DMS153 treated with DMSO at 0.1 percent for 48 hours (cell line): ENCODE measurements around the gene SLC25A21.
A peak's percentile ranks its signal among the peaks of the same experiment; 100 is the strongest.
"Not testable (repeated sequence)": the region's sequence is repeated elsewhere in the genome, so short reads cannot be mapped to it uniquely, and the experiment has no call there.

Source experiments
- DNase-seq: peaks from one replicate; lab custom pipeline; 2025; ENCODE audit not compliant: unreplicated experiment; lab: John Stamatoyannopoulos, UW

SLC25A21 gene

DNA sequence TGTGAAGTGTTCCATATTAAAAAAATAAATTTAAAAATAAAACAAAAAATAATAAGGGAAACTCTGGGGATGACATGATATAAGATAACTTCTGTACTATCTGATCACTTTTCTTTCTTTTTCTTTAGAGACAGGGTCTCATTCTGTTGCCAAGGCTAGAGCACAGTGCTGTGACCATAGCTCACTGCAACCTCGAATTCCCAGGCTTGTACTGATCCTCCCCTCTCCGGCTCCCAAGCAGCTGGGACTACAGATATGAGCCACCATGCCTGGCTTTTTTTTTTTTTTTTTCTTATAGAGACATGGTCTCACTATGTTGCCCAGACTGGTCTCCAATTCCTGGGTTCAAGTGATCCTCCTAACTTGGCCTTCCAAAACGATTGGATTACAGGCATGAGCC is 14.9 kb upstream of the SLC25A21 start:
- DNase-seq, result no peak

DNA sequence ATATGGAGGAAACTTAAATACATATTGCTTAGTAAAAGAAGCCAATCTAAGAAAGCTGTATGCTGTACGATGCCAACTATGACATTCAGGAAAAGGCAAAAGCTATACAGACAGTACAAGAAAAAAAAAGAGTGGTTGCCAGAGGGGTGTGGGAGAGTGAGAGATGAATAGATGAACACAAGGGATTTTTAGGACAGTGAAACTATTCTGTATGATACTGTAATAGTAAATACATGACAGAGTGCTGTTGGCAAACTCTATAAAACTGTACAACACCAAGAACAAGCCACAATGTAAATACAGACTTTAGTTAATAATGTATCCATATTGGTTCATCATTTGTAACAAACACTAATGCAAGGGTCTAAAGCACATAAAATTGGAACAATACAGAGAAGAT is 14.5 kb upstream of the SLC25A21 start:
- DNase-seq, result no peak

DNA sequence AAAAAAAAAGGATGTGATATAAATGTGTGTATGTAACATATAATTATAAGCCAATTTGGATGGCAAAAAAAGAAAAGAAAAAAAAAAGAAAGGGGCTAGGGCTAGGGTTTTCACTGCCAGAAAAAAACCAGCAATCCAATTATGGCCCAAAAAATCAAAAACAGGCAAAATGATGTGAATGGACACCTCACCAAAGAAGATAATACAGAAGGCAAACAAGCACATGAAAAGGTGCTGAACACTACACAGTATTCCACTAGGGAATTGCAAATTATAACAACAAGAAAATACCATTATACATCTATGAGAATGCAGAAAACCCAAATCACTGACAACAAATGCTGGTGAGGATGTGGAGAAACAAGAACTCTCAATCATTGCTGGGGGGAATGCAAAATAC is 13.3 kb upstream of the SLC25A21 start:
- DNase-seq, result no peak

DNA sequence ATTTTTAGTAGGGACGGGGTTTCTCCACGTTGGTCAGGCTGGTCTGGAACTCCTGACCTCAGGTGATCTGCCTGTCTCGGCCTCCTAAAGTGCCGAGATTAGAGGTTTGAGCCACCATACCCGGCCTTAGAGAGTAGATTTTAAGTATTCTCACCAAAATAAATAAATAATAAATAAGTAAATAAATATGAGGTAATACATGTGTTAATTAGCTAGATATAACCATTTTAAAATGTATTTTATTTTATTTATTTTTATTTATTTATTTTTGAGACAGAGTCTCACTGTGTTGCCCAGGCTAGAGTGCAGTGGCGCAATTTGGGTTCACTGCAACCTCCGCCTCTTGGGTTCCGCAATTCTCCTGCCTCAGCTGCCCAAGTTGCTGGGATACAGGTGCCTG is 12.1 kb upstream of the SLC25A21 start:
- DNase-seq, result not testable (repeated sequence)

DNA sequence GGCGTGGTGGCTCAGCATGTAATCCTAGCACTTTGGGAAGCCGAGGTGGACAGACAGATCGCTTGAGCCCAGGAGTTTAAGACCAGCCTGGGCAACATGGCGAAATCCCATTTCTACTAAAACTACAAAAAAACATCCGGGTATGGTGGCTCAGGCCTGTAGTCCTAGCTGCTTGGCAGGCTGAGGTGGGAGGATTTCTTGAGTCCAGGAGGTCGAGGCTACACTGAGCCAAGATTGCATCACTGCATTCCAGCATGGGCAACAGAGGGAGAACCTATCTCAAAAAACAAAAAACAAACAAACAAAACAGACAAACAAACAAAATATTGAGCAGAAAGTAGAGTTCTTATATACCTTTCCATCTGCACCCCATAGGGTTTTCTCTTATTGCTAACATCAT is 9.0 kb upstream of the SLC25A21 start:
- DNase-seq, result no peak

DNA sequence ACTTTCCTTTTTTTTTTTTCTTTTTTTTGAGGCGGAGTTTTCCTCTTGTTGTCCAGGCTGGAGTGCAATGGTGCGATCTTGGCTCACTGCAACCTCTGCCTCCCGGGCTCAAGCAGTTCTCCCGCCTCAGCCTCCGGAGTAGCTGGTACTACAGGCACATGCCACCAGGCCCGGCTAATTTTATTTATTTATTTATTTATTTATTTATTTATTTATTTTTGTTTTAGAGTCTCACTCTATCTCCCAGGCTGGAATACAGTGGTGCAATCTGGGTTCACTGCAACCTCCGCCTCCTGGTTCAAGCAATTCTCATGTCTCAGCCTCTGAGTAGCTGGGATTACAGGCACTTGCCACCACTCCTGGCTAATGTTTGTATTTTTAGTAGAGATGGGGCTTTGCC is 8.5 kb upstream of the SLC25A21 start:
- DNase-seq, result not testable (repeated sequence)

DNA sequence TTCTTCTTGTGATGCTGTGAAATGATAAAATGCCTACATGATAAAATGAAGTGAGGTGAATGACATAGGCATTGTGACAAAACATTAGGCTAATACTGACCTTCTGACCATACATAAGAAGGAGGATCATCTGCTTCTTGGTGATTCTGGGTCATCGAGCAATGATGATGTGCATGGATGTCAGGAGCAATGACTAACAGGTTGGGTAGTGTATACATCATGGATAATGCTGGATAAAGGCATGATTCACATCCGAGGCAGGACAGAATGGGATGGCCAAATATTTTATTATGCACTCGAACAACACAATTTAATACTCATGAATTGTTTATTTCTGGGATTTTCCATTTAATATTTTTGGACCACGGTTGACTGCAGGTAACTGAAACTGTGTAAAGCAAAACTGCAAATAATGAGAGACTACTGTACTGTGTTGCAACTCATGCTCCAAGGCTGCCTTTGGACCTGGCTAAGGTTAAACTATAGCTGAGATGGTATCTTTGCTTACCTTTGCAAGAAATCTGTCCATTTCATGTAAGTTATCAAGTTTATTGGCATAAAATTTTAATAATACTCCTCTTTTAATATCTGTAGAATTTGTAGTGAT is 7.6 kb upstream of the SLC25A21 start:
- no peak for DNase-seq

DNA sequence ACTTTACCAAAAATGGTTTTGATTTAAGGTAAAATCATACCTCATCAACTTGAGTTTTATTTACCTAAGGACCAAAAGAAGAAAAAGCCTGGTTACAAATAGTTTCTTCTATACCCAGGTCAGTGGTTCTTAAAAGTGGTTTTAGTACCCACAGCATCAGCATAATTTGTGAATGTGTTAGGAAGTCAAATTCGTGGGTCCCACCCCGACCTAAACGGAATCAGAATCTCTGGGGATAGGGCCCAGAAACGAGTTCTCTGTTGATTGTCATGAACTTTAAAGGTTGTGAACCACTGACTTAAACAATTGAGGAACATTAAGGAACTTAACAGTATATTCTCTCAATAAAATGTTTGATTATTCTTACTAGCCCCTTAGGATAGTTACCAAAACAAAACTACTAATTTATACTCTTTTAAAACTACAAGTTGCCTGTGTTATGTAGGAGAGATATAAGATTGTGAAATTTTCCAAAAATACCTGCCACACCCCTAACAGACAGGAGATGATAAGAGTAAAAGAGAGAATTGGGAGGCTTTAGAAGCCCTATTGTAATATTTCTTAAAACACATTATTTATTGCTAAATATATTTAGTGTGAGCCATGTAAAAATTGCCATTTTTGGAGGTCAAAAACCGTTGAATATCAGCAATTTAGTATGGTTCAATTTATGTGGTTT is 669 bp upstream of the SLC25A21 start:
- no peak for DNase-seq

DNA sequence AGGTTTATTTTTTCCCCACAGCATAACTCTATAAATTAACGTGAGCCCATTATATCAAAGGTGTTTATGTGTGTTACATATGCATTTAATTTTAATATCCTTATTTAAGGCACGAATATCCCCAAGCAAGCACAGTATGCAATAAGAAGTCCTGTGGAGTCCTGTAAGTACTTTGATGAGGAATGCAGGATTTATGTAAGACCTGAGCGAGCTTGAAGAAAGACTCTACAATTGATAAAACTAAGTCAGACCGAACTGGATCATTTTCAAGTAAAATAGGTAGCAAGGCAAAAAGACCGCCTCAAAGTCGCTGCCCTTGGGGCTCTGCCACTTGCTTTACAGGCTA is 755 bp downstream of the SLC25A21 start:
- peak; percentile 76 for DNase-seq

DNA sequence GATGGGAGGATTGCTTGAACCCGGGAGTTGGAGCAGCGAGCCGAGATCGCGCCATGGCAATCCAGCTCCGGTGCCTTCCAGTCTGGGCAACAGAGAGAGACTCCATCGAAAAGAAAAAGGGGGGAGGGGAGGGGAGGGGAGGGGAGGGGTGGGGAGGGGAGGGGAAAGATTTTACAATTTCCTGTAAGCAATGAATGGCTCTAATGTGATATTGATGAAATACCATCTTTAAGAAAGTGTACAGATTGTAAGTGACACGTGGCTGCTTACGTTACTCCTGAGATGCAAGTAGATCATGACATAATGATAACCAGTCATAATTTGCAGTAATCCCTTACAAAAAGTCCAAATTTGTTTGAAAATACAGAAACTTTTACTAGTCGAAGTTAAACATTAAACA is 1.4 kb downstream of the SLC25A21 start:
- DNase-seq, result no peak

DNA sequence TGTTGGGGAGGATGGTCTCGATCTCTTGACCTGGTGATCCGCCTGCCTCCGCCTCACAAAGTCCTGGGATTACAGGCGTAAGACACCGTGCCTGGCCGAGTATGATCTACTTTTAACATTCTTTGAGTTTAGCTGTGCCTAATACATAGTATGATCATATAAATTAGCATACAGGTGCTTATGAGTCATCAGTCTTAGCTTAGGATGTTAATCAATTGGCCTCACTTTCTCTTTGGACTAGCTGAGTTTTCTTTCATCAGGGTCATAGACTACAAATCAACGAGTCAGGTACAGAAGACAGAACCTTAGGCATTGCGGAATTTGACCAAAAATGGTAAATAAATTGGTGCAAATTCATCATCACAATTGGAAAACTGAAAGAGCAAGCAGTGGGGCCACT is 2.2 kb downstream of the SLC25A21 start:
- DNase-seq, result no peak

DNA sequence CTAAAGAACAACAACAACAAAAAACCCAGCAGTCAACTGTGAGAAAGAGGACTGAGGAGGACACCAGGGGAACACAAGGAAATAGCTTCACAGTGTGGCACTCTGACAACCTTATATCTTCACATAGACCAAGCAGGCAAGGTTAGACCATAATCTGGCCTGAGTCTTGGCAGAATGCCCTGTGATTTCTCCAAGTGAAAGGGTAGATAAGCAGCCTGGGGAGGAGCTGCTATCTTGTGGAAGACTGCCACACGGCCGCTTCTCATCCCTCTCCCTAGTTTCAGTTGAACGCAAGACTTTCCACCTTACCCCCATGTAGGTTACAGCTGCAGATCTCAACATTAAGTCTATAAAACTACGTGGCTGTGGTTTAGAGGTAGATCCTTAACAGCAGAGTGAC is 3.7 kb downstream of the SLC25A21 start:
- DNase-seq, result no peak

DNA sequence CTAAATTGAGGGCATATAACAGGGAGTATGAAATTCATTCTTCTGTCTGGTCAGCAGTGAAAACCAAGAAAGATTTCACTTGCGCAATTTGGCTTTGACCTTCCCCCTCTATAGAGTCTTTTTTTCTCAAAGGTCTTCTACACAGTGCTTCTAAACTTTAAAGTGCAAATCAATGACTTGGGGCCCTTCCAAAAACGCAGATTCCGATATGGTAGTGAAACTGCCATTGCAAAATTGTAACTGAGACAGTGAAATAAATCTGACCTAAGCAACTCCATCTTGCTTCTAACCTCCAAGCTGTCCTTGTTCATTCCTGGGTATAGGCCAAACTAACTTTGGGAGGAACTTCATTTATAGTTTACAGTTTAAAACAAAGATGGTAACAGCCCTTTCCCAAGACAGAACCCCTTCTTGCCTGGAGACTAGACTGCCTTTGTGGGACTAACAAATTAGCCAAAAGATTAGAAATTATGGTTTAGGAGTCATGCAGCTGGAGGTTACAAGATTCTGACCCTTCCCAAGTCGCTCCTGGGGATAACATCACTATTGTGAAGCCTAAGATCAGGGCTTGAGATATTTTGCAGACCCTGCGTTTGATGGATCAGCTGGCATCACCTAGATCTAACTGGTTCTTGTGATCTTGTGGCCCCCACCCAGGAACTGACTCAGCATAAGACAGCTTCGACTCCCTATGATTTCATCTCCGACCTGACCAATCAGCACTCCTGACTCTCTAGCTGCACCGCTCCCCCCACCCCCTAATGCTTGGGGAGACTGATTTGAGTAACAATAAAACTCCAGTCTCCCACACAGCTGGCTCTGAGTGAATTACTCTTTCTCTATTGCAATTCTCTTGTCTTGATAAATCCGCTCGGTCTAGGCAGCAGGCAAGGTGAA is 5.0 kb downstream of the SLC25A21 start:
- DNase-seq, result no peak

DNA sequence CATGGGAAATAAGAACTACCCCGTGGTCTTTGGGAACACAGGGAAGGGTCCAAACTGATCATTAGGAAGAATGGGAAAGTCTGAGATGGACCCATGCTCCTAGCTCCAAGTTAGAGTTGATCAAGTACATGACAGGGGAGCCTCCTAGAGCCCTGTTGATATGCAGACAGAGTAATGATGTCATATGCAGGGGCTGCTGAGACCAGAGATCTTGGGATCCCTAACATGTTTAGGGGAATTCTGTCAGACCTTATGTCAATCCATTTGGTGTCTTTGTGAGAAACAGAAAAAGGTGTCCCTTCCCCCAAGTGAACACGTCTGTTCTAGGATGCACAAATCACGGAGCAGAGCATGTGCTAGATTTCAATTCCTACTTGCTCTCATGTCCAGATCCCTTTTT is 6.6 kb downstream of the SLC25A21 start:
- DNase-seq, result no peak

DNA sequence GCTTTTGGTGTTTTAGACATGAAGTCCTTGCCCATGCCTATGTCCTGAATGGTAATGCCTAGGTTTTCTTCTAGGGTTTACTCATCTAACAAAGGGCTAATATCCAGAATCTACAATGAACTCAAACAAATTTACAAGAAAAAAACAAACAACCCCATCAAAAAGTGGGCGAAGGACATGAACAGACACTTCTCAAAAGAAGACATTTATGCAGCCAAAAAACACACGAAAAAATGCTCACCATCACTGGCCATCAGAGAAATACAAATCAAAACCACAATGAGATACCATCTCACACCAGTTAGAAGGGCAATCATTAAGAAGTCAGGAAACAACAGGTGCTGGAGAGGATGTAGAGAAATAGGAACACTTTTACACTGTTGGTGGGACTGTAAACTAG is 10.1 kb downstream of the SLC25A21 start:
- DNase-seq, result not testable (repeated sequence)

DNA sequence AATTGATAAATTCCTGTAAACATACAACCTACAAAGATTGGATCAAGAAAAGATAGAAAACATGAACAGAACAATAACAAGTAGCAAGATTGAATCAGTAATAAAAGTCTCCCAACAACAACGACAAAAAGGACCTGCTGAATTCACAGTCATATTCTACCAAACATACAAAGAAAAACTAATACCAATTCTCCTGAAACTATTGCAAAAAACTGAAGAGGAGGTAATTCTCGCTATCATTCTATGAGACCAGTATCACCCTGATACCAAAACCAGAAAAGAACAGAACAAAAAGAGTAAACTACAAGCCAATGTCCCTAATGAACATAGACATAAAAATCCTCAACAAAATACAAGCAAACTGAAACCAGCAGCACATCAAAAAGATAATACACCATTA is 14.4 kb downstream of the SLC25A21 start:
- no peak for DNase-seq

DNA sequence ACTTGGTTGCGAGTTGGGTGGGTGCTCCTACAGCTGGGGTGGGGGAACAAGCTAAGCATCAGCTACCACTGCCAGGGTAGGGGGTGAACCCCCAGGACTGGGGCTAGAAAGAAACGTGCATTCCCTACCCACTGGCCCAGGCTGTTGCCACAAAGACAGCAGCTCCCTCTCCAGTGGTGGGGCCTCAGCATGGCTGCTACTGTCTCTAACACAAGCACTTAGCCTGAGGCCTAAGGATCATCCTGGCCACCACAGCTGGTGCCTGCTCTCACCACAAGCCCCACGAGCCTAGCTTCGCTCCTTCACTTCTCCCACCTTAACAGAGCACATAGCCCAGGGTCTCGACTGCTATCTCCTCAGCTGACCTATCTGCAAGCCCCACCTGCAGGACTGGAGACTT is 18.9 kb downstream of the SLC25A21 start:
- DNase-seq, result no peak

DNA sequence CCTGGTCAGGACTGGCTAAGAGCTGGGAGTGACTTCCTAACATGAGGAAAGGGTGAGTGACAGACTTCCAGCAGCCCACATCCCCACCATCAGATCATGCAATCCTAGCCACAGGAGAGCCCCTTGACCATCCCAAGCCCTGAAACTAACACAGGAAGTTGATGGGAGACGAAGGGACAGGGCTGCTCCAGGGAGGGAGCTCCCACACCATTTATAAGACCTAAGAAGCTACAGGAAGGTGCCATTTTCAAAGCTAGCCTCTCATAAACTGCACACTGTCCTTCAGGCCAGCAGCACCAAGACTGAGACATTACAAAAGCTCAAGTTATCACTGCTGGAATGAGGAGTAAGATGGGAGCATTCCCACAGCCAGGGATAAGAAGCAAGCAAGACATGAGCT is 19.4 kb downstream of the SLC25A21 start:
- no peak for DNase-seq

DNA sequence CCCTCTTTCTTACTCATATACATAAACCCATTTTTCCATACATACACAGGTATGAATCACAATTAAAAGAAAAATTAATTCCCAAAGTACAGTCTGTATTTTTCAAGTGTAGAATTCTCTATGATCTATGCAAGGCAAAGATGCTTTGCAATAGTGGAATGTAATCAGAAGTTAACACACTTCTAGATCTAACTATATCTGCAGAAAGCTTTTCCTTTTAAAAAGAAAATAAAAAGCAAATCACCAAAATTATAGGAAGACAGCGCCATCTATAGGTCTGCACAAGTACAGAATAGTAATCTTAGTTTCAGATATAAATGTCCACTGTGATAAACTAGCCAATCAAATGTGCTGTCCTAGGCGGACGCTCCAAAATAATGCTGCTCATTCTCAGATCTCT is 22.0 kb downstream of the SLC25A21 start:
- DNase-seq, result peak; percentile 45

DNA sequence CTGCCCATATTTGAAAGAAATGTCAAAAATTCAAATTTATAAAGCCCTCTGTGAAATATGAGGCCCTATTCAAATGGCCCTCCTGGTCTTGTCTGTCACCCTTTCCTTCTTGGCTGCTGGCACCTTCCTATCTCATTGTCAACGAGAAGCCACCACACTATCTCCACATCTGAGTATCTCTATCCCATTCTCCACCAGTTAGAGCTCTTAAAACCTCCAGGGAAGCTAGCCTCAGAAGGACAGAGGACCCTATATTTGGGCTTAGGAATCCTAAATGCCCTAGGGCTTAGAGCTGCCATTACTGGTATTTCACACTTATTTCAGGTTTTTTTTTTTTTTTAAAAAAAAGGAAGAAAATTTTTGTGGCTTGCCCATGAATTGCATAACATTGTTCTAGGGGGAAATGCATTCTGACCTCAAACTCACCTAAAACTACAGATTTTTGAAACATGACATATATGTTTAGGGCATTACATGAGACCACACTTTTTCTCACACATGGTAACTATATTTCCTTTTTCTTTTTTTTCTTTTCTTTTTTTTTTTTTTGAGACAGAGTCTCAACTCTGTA is 25.0 kb downstream of the SLC25A21 start:
- no peak for DNase-seq

DNA sequence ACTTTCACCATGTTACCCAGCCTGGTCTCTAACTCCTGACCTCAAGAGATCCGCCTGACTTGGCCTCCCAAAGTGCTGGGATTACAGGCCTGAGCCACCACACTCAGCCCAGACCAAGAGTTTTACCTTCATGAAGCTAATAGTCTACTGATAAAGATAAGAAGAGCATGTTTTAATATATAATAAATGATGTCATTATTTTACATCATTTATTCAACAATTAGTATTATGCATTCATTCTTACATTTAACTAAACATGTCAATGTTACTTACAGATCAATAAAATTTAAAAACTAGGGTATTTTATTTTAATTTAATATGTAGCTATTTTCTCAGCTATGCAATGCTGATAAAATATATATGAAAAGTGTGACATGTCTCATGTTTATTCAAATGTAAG is 26.0 kb downstream of the SLC25A21 start:
- DNase-seq, result not testable (repeated sequence)

DNA sequence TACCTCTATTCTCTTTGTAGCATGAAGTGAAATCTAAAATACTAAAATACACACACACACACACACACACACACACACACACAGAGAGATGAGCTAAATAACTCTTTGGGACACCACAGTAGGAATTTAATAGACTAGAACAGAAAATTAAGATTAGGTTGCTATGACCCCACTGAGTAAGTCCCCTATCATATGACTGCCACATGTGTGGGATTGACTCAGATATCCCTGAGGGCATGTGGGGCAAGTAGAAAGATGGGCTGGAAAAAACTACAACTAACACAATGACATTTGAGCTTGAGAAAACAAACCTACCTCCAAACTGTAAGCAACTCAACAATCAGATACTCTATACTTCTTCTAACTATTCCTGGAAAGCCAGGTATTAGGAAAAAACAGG is 27.0 kb downstream of the SLC25A21 start:
- DNase-seq, result no peak
